Measurements from ENCODE around the gene RCBTB1. TPM values are rescaled to one million over a fixed set of nuclear protein-coding genes. Genes with fewer than 3 reads are reported as not detected.
"Not testable (repeated sequence)": the region's sequence is repeated elsewhere in the genome, so short reads cannot be mapped to it uniquely, and the experiment has no call there.

Gene RCBTB1
- total RNA-seq, 1 experiment from 2014 or later, result 26.1 TPM

DNA sequence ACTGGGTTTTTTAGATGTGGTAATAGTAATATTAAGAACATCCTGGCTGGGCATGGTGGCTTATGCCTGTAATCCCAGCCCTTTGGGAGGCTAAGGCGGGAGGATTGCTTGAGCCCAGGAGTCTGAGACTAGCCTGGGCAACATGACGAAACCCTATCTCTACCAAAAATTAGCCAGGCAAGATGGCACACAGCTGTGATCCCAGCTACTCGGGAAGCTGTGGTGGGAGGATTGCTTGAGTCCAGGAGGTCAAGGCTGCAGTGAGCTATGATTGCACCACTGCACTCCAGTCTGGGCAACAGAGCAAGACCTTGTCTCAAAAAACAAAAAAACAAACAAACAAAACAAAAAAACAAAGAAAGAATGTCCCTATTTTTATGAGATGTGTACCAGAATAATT lies 5.4 kb upstream of the RCBTB1 start:
- H3K4me2 ChIP-seq (ENCODE audit: insufficient read depth, insufficient read length, low read length); H2BK20ac ChIP-seq (ENCODE audit: low read depth, low read length, poor library complexity, severe bottlenecking); H3K27ac Mint-ChIP-seq; H4K5ac ChIP-seq (ENCODE audit: insufficient read length, low read depth, low read length); H3K79me2 ChIP-seq (ENCODE audit: insufficient read depth, low read length); H3K14ac ChIP-seq (ENCODE audit: insufficient read depth, low read length); H2BK120ac ChIP-seq (ENCODE audit: low read depth, low read length, poor library complexity, severe bottlenecking); H3K27ac ChIP-seq (ENCODE audit: insufficient read length, low read depth, low read length); H3K56ac ChIP-seq (ENCODE audit: insufficient read length, low read depth, low read length); H2BK12ac ChIP-seq (ENCODE audit: insufficient read length, low read depth, low read length); H4K91ac ChIP-seq (ENCODE audit: insufficient read length, low read depth, low read length); H3K27me3 ChIP-seq (ENCODE audit: insufficient read depth, low read length); H3K4me3 Mint-ChIP-seq; H3K9ac ChIP-seq (ENCODE audit: extremely low read depth, insufficient read length, low read length); H4K20me1 ChIP-seq (ENCODE audit: control insufficient read depth, insufficient read depth, insufficient read length); H3K4me1 ChIP-seq (ENCODE audit: insufficient read depth, low read length); H3K4ac ChIP-seq (ENCODE audit: low read depth, low read length); H2BK5ac ChIP-seq (ENCODE audit: insufficient read length, low read length); H3T11ph ChIP-seq (ENCODE audit: low read length); H3K9me3 ChIP-seq (ENCODE audit: control insufficient read depth, low read depth, low read length); H3K23me2 ChIP-seq (ENCODE audit: insufficient read length, low read depth, low read length, poor library complexity, severe bottlenecking); H2AK5ac ChIP-seq (ENCODE audit: insufficient read length, low read length); H4K8ac ChIP-seq (replicated peaks; ENCODE audit: insufficient read length, low read depth, low read length); DNase-seq; H3K23ac ChIP-seq (ENCODE audit: insufficient read length, low read depth, low read length); H3K36me3 Mint-ChIP-seq (ENCODE audit: insufficient read depth in 1 of 3, low read depth in 3 of 3); H2BK15ac ChIP-seq (ENCODE audit: low read depth, low read length); H2AFZ ChIP-seq (ENCODE audit: low read length); H3K18ac ChIP-seq (ENCODE audit: insufficient read length, low read depth, low read length); H3K27me3 Mint-ChIP-seq (ENCODE audit: low read depth); H3K79me1 ChIP-seq (ENCODE audit: insufficient read depth, low read depth, low read length, poor library complexity, severe bottlenecking): not testable (repeated sequence)
- H3K9me3 Mint-ChIP-seq, result peaks cover 12 to 13% of the 10 kb centered on the region in 2 experiments; a peak in 4 of 5 replicates
- no CpG with 5 or more reads among the region's 3 CpGs for WGBS (ENCODE audit: extremely low coverage, insufficient read length, low lambda C conversion rate)
- H3K4me1 Mint-ChIP-seq, result peaks cover 10 to 11% of the 10 kb centered on the region in 2 experiments

All from H9 (cell line).